Duodenal mucosa (tissue), 2 donors: Measurements from ENCODE around the gene PUS10.

Experiments used
- H3K27ac ChIP-seq: one replicate; pipeline ENCODE4 v1.7.0; 2013; ENCODE audit warnings: low read depth, low read length
- H3K27me3 ChIP-seq, 2 donors: one replicate each; pipeline ENCODE4 v1.7.0; 2013; ENCODE audit warnings: low read length in 2 of 2, control low read depth in 1 of 2; ENCODE audit not compliant: insufficient read depth in 2 of 2, control insufficient read depth in 1 of 2
- H3K36me3 ChIP-seq, 2 donors: one replicate each; pipeline ENCODE4 v1.7.0; 2013; ENCODE audit warnings: low read length in 2 of 2, control low read depth in 1 of 2; ENCODE audit not compliant: insufficient read depth in 2 of 2, control insufficient read depth in 1 of 2
- H3K4me1 ChIP-seq, 2 donors: one replicate each; pipeline ENCODE4 v1.7.0; 2013; ENCODE audit warnings: low read length in 2 of 2, control low read depth in 1 of 2; ENCODE audit not compliant: insufficient read depth in 2 of 2, control insufficient read depth in 1 of 2
- H3K4me3 ChIP-seq, 2 donors: one replicate each; pipeline ENCODE4 v1.7.0; 2013; ENCODE audit warnings: low read length in 2 of 2, low read depth in 1 of 2
- H3K9ac ChIP-seq, 2 donors: one replicate each; pipeline ENCODE4 v1.7.0; 2013; ENCODE audit warnings: low read length in 2 of 2, low read depth in 1 of 2
- H3K9me3 ChIP-seq, 2 donors: one replicate each; pipeline ENCODE4 v1.7.0; 2013; ENCODE audit warnings: low read length in 2 of 2, control low read depth in 1 of 2; ENCODE audit not compliant: control insufficient read depth in 1 of 2

PUS10 gene

DNA sequence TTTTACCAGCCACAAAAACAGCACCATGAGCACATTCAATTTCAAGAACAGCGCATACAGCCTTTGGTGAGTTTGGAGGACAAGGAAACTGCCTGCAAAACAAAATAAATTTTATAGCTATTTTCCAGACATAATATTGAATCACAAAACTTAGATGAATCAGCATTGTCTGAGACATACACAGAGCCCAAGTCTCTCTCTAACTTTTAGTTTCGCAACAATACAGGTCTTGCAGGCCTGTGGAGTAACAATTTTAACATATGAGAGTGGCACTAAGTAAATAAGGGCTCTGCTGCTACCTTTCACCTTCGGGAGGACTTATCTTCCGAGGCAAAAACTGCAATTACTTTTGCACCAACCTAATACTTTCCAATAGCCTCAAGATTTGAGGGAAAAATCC is 56.6 kb downstream of the PUS10 start:
- Histone ChIP-seq H3K9ac (no peak overlapping the region), H3K36me3 (peaks cover 5 to 8% of the 10 kb centered on the region in 2 donors), H3K4me1 (no peaks in the 10 kb centered on the region), H3K27me3 (no peaks in the 10 kb centered on the region), H3K4me3 (no peak overlapping the region), H3K9me3 (no peaks in the 10 kb centered on the region), H3K27ac (no peak overlapping the region)

DNA sequence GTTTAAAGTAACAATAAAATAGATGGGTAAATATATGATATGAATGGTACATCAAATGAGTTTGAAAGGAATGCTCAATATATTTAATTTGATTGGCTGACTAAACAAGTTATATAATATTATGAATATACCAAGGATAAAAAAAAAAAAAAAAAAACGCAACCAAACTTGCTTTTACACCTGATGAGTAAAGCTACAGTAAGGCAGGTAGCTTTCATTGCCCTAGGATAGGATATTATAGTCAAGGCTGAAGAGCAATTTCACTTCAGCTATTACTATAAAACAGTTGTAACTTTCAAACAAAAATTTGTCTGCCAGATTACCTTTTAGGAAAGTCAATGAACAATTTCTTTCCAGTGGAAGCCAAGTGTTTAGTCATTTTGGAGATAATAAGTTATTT is 57.3 kb downstream of the PUS10 start:
- no peaks in the 10 kb centered on the region for H3K27me3 ChIP-seq
- H3K9ac ChIP-seq = no peak overlapping the region
- H3K27ac ChIP-seq = no peak overlapping the region
- no peaks in the 10 kb centered on the region for H3K9me3 ChIP-seq
- H3K4me3 ChIP-seq = no peak overlapping the region
- H3K4me1 ChIP-seq = no peaks in the 10 kb centered on the region
- H3K36me3 ChIP-seq = peaks cover 5 to 8% of the 10 kb centered on the region in 2 donors

DNA sequence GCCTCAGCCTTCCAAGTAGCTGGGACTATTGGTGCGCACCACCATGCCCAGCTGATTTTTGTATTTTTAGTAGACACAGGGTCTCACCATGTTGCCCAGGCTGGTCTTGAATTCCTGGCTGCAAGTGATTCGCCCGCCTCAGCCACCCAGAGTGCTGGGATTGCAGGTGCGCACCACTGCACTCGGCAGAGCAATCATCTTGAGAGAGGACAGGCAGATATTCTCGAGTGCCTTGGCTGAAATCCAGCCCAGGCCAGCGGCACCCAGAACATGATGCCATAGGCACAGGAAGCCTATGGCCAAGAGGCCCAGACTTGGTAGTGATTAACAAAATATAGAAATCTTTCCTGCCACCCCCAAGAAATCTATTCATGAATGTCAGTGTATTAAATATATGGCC is 58.6 kb downstream of the PUS10 start:
- no peak overlapping the region for H3K4me3 ChIP-seq
- H3K4me1 ChIP-seq = no peaks in the 10 kb centered on the region
- H3K9ac ChIP-seq = no peak overlapping the region
- no peaks in the 10 kb centered on the region for H3K9me3 ChIP-seq
- no peaks in the 10 kb centered on the region for H3K27me3 ChIP-seq
- H3K36me3 ChIP-seq = peaks cover 7 to 8% of the 10 kb centered on the region in 2 donors
- no peak overlapping the region for H3K27ac ChIP-seq

DNA sequence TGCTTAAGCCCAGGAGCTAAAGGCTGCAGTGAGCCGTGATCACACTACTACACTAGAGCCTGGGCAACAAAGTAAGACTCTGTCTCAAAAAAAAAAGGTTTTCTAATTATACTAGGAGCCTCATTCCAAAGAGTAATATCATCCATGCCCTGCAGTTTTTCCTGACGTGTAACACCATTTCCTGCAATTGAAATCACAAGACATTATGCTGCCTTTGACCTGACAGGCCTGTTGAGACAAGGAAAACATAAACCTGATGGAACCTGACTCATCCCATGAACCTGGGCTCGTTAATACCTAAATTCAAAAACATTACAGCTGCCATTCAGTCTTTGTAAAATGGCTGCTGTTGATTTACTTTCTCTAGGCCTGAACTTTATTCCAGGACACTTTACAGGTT is 59.3 kb downstream of the PUS10 start:
- no peak overlapping the region for H3K9ac ChIP-seq
- no peaks in the 10 kb centered on the region for H3K27me3 ChIP-seq
- H3K4me1 ChIP-seq = no peaks in the 10 kb centered on the region
- H3K36me3 ChIP-seq = peaks cover 14 to 15% of the 10 kb centered on the region in 2 donors
- H3K27ac ChIP-seq = no peak overlapping the region
- H3K4me3 ChIP-seq = no peak overlapping the region
- no peaks in the 10 kb centered on the region for H3K9me3 ChIP-seq

DNA sequence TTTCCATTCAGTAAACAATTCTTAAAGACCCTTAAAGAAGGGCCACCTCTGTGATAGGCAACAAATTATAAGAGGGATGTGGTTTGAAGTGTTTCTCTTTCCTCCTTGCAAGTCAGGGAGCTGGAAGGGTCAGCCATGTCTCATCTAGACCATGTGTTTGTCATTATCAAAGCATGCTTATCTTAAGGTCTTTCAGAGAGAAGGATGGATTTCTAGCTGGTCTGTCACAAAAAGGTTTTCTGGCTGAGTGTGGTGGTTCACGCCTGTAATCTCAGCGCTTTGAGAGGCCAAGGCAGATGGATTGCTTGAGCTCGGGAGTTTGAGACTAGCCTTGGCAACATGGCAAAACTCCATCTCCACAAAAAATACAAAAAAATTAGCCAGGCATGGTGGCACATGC is 59.7 kb downstream of the PUS10 start:
- Histone ChIP-seq H3K4me1 (no peaks in the 10 kb centered on the region), H3K27me3 (no peaks in the 10 kb centered on the region), H3K27ac (no peak overlapping the region), H3K9ac (no peak overlapping the region), H3K4me3 (no peak overlapping the region), H3K9me3 (no peaks in the 10 kb centered on the region), H3K36me3 (peaks cover 18% of the 10 kb centered on the region in 2 donors)

DNA sequence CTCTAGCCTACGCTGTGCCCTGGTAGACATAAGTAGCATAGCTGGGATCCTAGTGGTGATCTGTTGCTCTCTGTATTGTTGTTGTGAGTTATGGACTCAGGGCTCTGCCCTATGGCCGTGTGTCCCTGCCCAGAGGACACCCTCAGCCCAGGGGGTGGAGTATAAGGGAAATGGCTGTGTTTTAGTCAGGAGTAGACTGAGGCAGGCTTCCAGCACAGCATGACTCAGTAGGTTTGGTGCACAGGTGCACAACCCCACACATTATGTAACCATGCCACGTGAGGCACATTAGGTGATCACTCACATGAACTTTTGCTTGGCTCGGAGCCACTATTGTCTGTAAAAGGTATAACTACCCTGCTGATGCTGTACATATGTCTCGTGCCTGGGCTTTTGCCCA is 60.4 kb downstream of the PUS10 start:
- H3K27ac ChIP-seq = no peak overlapping the region
- H3K4me1 ChIP-seq = no peaks in the 10 kb centered on the region

DNA sequence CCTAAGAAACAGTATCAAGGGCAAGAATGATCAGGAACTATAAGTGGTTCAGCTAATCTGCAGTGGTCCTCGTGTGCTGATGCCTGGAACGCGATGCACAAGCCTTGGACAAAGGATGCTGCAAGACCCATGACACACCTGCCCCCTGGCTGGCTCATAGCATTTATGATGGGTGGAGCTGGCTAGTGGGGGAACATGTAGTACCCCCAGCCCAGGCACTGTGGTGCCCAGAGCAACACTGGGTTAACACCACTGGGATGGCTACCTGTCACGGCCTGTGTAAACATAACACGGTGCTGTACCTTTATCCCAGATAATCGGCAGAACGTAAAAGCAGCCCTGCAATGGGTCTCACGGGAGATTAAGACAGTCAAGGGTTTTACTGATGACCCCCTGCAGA is 60.8 kb downstream of the PUS10 start:
- no peaks in the 10 kb centered on the region for H3K27me3 ChIP-seq
- no peak overlapping the region for H3K9ac ChIP-seq
- H3K4me3 ChIP-seq = no peak overlapping the region
- H3K4me1 ChIP-seq = no peaks in the 10 kb centered on the region
- no peaks in the 10 kb centered on the region for H3K9me3 ChIP-seq
- H3K27ac ChIP-seq = no peak overlapping the region
- H3K36me3 ChIP-seq = peaks cover 18 to 27% of the 10 kb centered on the region in 2 donors

More for the DNA sequence above, 60.4 kb downstream of the PUS10 start:
- Histone ChIP-seq H3K9ac (no peak overlapping the region), H3K27me3 (no peaks in the 10 kb centered on the region), H3K36me3 (peaks cover 18 to 25% of the 10 kb centered on the region in 2 donors), H3K9me3 (no peaks in the 10 kb centered on the region), H3K4me3 (no peak overlapping the region)

DNA sequence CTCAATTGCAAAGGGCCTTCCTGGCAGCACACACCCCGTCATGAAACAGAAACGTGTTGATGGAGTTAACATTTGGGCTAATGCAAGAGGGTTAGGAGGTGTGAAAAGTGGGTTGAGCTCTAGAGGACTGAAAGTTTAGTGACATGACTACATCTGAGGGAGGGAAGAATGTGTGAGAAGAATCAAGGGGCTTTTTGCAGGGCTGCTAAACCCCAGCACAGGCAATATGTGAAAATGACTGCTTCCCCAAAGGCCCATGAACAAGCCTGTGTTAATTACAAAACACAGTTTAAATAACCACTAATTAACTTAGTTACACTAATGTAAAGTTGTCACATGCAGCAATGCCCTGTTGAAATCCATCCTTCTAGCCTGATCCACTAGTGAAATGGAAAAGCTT is 63.9 kb downstream of the PUS10 start:
- H3K4me3 ChIP-seq = no peak overlapping the region
- no peaks in the 10 kb centered on the region for H3K9me3 ChIP-seq
- H3K4me1 ChIP-seq = no peaks in the 10 kb centered on the region
- H3K9ac ChIP-seq = no peak overlapping the region
- H3K27me3 ChIP-seq = no peaks in the 10 kb centered on the region
- peaks cover 20 to 27% of the 10 kb centered on the region in 2 donors for H3K36me3 ChIP-seq
- no peak overlapping the region for H3K27ac ChIP-seq

DNA sequence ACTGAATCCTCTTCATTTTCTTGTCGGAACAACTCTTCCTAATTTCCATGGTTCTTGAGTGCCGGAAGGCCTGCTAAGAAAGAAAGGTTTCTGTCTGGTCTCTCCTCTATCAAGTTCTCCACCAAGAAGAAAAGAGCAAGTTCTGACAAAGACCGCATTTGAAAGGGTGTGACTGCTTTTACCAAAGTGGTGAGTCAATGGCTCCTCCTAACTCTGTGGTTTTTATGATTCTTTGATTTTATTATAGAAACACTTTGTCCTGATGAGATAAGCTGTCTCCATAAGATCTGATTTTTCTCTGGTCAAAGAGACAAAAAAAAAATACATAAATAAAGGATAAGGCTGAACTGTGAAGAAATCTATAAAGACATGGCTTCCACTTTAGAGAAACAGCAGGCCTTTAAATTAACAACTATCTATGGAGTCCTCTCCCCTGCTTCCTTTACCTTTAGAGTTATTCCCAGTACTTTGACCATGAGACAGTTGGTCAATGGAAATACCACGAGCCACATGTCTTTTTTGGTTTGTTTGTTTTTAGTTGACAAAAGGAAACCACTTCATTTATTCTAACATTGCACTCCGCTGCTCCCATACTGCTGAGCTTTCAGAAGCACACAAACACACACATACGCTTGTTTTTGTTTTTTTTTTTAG is 69.0 kb downstream of the PUS10 start:
- Histone ChIP-seq H3K9ac (no peak overlapping the region), H3K36me3 (peaks cover 13 to 24% of the 10 kb centered on the region in 2 donors), H3K9me3 (no peaks in the 10 kb centered on the region), H3K27me3 (no peaks in the 10 kb centered on the region), H3K4me3 (no peak overlapping the region), H3K4me1 (no peaks in the 10 kb centered on the region), H3K27ac (no peak overlapping the region)

DNA sequence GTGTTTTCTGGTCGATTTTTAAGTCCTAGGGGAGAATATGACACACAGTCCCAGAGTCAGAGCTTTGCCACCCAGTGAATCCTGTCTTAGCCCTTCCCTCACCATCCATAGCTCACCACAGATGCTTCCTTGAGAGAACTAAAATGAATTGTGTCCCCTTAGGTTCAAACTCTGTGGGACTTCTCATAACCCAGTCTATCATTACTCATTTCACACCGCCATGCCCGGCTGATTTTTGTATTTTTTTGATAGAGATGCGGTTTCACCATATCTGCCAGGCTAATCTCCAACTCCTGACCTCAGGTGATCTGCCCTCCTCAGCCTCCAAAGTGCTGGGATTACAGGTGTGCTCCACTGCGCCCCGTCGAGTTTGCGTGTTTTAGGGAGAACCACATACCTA is 69.9 kb downstream of the PUS10 start:
- Histone ChIP-seq H3K36me3 (peaks cover 8 to 16% of the 10 kb centered on the region in 2 donors), H3K4me1 (no peaks in the 10 kb centered on the region), H3K9me3 (no peaks in the 10 kb centered on the region), H3K9ac (no peak overlapping the region), H3K27ac (no peak overlapping the region), H3K4me3 (no peak overlapping the region), H3K27me3 (no peaks in the 10 kb centered on the region)

DNA sequence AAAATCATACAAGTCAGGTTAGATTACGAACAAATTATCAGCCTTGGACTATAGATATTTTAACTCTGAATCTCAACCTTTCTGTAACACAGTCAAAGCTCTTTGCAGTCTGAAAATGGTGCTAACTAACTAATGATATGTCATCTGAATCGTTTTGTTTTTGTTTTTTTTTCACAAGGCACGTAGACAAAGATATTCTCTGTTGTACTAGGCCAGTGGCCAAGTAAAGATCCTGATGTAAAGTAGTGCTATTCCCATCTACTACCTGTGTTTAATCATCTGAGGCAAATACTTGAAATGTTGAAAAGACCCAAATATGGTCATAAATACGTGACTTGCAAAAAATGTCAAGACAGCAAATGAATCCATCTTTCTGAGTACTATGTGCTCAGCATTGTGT is 71.0 kb downstream of the PUS10 start:
- H3K4me3 ChIP-seq = no peak overlapping the region
- no peaks in the 10 kb centered on the region for H3K4me1 ChIP-seq
- no peak overlapping the region for H3K9ac ChIP-seq
- H3K9me3 ChIP-seq = no peaks in the 10 kb centered on the region
- no peaks in the 10 kb centered on the region for H3K27me3 ChIP-seq
- H3K27ac ChIP-seq = no peak overlapping the region
- H3K36me3 ChIP-seq = peaks cover 9% of the 10 kb centered on the region in 2 donors
